H1 (cell line): ENCODE measurements around the gene BECN2. TPM values are rescaled to one million over a fixed set of nuclear protein-coding genes. Genes with fewer than 3 reads are reported as not detected.

Source experiments
- CTCF ChIA-PET: fragments of 300-600 bp; sonication (Branson Sonifier 250); formaldehyde crosslinking; loops from one replicate; lab custom pipeline; 2021; ENCODE audit not compliant: partially characterized antibody; lab: Charles Lee
- POLR2A ChIA-PET: fragments of 300-600 bp; sonication (Branson Sonifier 250); formaldehyde crosslinking; loops from one replicate; lab custom pipeline; 2021; ENCODE audit warnings: inconsistent platforms; ENCODE audit not compliant: partially characterized antibody; lab: Charles Lee
- DNase-seq, 2 experiments: peaks; one replicate each; pipeline versions ENCODE4 v3.0.0 to v3.0.0-alpha.2; 2010 to 2022; ENCODE audit warnings: low spot score in 2 of 2, low read depth in 1 of 2, mixed read lengths in 1 of 2
- FAIRE-seq: peaks from 2 replicates; lab custom pipeline; 2011; peaks lifted over from hg19 to GRCh38; lab: Jason Lieb, UNC
- H2AFZ ChIP-seq: 2 replicates; pipeline ENCODE4 v1.8.1; 2012; ENCODE audit warnings: low read length, inconsistent platforms
- H2AK5ac ChIP-seq: 2 replicates; pipeline ENCODE4 v1.6.1; 2013; ENCODE audit warnings: low read depth, low read length
- H2BK120ac ChIP-seq: replicated peaks from 2 replicates; pipeline ENCODE3; 2013; ENCODE audit warnings: low read depth, low read length, inconsistent platforms
- H2BK12ac ChIP-seq: 2 replicates; pipeline ENCODE4 v1.6.1; 2013; ENCODE audit warnings: low read depth, low read length
- H2BK15ac ChIP-seq: 2 replicates; pipeline ENCODE4 v1.6.1; 2013; ENCODE audit warnings: low read length
- H2BK20ac ChIP-seq: 2 replicates; pipeline ENCODE4 v1.6.1; 2013; ENCODE audit warnings: low read length
- H2BK5ac ChIP-seq: 2 replicates; pipeline ENCODE4 v1.6.1; 2013; ENCODE audit warnings: low read depth, low read length
- H3K14ac ChIP-seq: 2 replicates; pipeline ENCODE4 v1.6.1; 2013; ENCODE audit warnings: inconsistent platforms; ENCODE audit not compliant: insufficient read length
- H3K18ac ChIP-seq: 2 replicates; pipeline ENCODE4 v1.6.1; 2013; ENCODE audit warnings: low read length; ENCODE audit errors: extremely low read depth
- H3K23ac ChIP-seq: 2 replicates; pipeline ENCODE4 v1.6.1; 2013; ENCODE audit warnings: inconsistent platforms; ENCODE audit not compliant: insufficient read length
- H3K23me2 ChIP-seq: 2 replicates; pipeline ENCODE4 v1.6.1; 2013; ENCODE audit warnings: low read depth, low read length
- H3K27ac ChIP-seq: 2 replicates; pipeline ENCODE4 v1.6.1; 2011; ENCODE audit warnings: low read depth, low read length, inconsistent platforms
- H3K27me3 ChIP-seq, 4 experiments: replicated peaks in 1 of 4; 1 replicate in 1 of 4; 2 replicates in 3 of 4; pipeline versions ENCODE4 v1.6.1 to v1.8.1; 2011 to 2013; ENCODE audit warnings: low read length in 3 of 4, mild to moderate bottlenecking in 3 of 4, inconsistent platforms in 2 of 4, mixed read lengths in 2 of 4, moderate library complexity in 1 of 4; ENCODE audit not compliant: control insufficient read depth in 3 of 4, insufficient read depth in 3 of 4; ENCODE audit errors: extremely low read depth in 1 of 4
- H3K36me3 ChIP-seq, 4 experiments: 2 replicates each; pipeline versions ENCODE4 v1.6.1 to v1.8.1; 2011 to 2013; ENCODE audit warnings: mild to moderate bottlenecking in 4 of 4, low read length in 3 of 4, moderate library complexity in 2 of 4, control low read depth in 1 of 4, inconsistent platforms in 1 of 4; ENCODE audit not compliant: insufficient read depth in 4 of 4, control insufficient read depth in 2 of 4
- H3K4ac ChIP-seq: replicated peaks from 2 replicates; pipeline ENCODE3; 2013; ENCODE audit warnings: low read length, low read depth, mixed read lengths, inconsistent platforms; ENCODE audit not compliant: insufficient read length
- H3K4me1 ChIP-seq, 4 experiments: replicated peaks in 1 of 4; 1 replicate in 1 of 4; 2 replicates in 3 of 4; pipeline versions ENCODE4 v1.6.1 to v1.8.1; 2011 to 2013; ENCODE audit warnings: low read length in 3 of 4, inconsistent platforms in 2 of 4, mixed read lengths in 1 of 4; ENCODE audit not compliant: insufficient read depth in 4 of 4, control insufficient read depth in 3 of 4
- H3K4me2 ChIP-seq, 2 experiments: 2 replicates each; pipeline versions ENCODE4 v1.6.1 to v1.8.1; 2011 to 2013; ENCODE audit warnings: low read depth in 2 of 2, low read length in 2 of 2, control low read depth in 1 of 2, inconsistent platforms in 1 of 2, mild to moderate bottlenecking in 1 of 2; ENCODE audit not compliant: insufficient read depth in 1 of 2
- H3K4me3 ChIP-seq, 4 experiments: fragments of 200-600, 300-600 bp in 1 of 4; sonication (generic), shearing (Covaris generic), sonication (Bioruptor Twin) in 1 of 4; 2 replicates each; pipeline versions ENCODE4 v1.5.1 to v1.8.1; 2011 to 2016; ENCODE audit warnings: low read length in 4 of 4, low read depth in 3 of 4, control low read depth in 2 of 4, inconsistent platforms in 2 of 4, mild to moderate bottlenecking in 2 of 4, mixed read lengths in 1 of 4, moderate library complexity in 1 of 4; ENCODE audit not compliant: insufficient read depth in 2 of 4; ENCODE audit errors: extremely low read depth in 1 of 4
- H3K56ac ChIP-seq: replicated peaks from 2 replicates; pipeline ENCODE3; 2013; ENCODE audit warnings: low read depth, mild to moderate bottlenecking, mixed read lengths, low read length, inconsistent platforms; ENCODE audit not compliant: insufficient read length
- H3K79me1 ChIP-seq: 2 replicates; pipeline ENCODE4 v1.6.1; 2013; ENCODE audit warnings: low read depth, low read length, control low read depth
- H3K79me2 ChIP-seq, 2 experiments: 2 replicates each; pipeline versions ENCODE4 v1.6.1 to v1.8.1; 2012 to 2013; ENCODE audit warnings: low read length in 2 of 2, mild to moderate bottlenecking in 2 of 2, inconsistent platforms in 1 of 2; ENCODE audit not compliant: insufficient read depth in 2 of 2, control insufficient read depth in 1 of 2
- H3K9ac ChIP-seq, 4 experiments: replicated peaks in 1 of 4; 1 replicate in 1 of 4; 2 replicates in 3 of 4; pipeline versions ENCODE4 v1.6.1 to v1.8.1; 2011 to 2013; ENCODE audit warnings: low read depth in 3 of 4, low read length in 3 of 4, control low read depth in 2 of 4, mild to moderate bottlenecking in 2 of 4, moderate library complexity in 2 of 4, inconsistent platforms in 1 of 4; ENCODE audit errors: extremely low read depth in 1 of 4
- H3K9me3 ChIP-seq, 2 experiments: 2 replicates each; pipeline versions ENCODE4 v1.6.1 to v1.8.1; 2012 to 2013; ENCODE audit warnings: mild to moderate bottlenecking in 2 of 2, moderate library complexity in 2 of 2, control low read depth in 1 of 2, inconsistent platforms in 1 of 2, low read depth in 1 of 2, low read length in 1 of 2, mixed read lengths in 1 of 2; ENCODE audit not compliant: insufficient read depth in 2 of 2
- H4K20me1 ChIP-seq, 2 experiments: replicated peaks in 1 of 2; 2 replicates each; pipeline versions ENCODE3 to v1.8.1; 2011 to 2013; ENCODE audit warnings: inconsistent platforms in 2 of 2, low read length in 2 of 2, mild to moderate bottlenecking in 1 of 2; ENCODE audit not compliant: insufficient read depth in 2 of 2, control insufficient read depth in 1 of 2
- H4K5ac ChIP-seq: 2 replicates; pipeline ENCODE4 v1.6.1; 2013; ENCODE audit warnings: low read length, low read depth, mixed read lengths, inconsistent platforms; ENCODE audit not compliant: insufficient read length
- H4K8ac ChIP-seq: 2 replicates; pipeline ENCODE4 v1.8.0; 2013; ENCODE audit warnings: mild to moderate bottlenecking, moderate library complexity, low read length, inconsistent platforms; ENCODE audit not compliant: insufficient read depth; ENCODE audit errors: extremely low read depth
- H4K91ac ChIP-seq: replicated peaks from 2 replicates; pipeline ENCODE3; 2013; ENCODE audit warnings: low read length, mixed read lengths, inconsistent platforms; ENCODE audit not compliant: insufficient read length
- CBX8 ChIP-seq: fragments of 300-800, 300-1000 bp; sonication (generic); IDR thresholded peaks from 2 replicates; pipeline ENCODE4 v1.7.1; 2016; ENCODE audit warnings: low read depth, low read length, borderline replicate concordance
- EP300 ChIP-seq, 2 experiments: IDR thresholded peaks; 1 replicate in 1 of 2; 2 replicates in 1 of 2; pipeline ENCODE4 v1.6.1; 2011 to 2012; ENCODE audit warnings: low read depth in 2 of 2, low read length in 2 of 2, mild to moderate bottlenecking in 2 of 2, borderline replicate concordance in 1 of 2, inconsistent platforms in 1 of 2, moderate library complexity in 1 of 2
- FOSL1 ChIP-seq: IDR thresholded peaks from 2 replicates; pipeline ENCODE4 v1.6.1; 2011; ENCODE audit warnings: mild to moderate bottlenecking, low read depth, low read length, moderate library complexity; ENCODE audit not compliant: insufficient read depth
- GTF2F1 ChIP-seq: IDR thresholded peaks from 2 replicates; pipeline ENCODE4 v1.6.1; 2012; ENCODE audit warnings: low read depth, low read length, improper control_type of control experiment, borderline replicate concordance
- KDM4A ChIP-seq: IDR thresholded peaks from one replicate; pipeline ENCODE4 v1.7.1; 2012; ENCODE audit warnings: low read depth, mild to moderate bottlenecking, moderate library complexity, low read length, inconsistent platforms; ENCODE audit not compliant: severe bottlenecking
- SIX5 ChIP-seq: IDR thresholded peaks from 2 replicates; pipeline ENCODE4 v1.6.1; 2011; ENCODE audit warnings: mild to moderate bottlenecking, low read depth, low read length
- SUZ12 ChIP-seq: fragments of 200-600 bp; sonication (generic); IDR thresholded peaks from 2 replicates; pipeline ENCODE4 v1.6.1; 2012; ENCODE audit warnings: mild to moderate bottlenecking, inconsistent platforms, low read length, moderate library complexity, mixed read lengths
- YY1 ChIP-seq: IDR thresholded peaks from 2 replicates; pipeline ENCODE4 v1.6.1; 2011; ENCODE audit warnings: low read depth, mild to moderate bottlenecking, low read length
- WGBS, 2 experiments: shearing (Covaris generic) in 1 of 2; methylation state at CpG; one replicate each; pipeline versions ENCODE4 v1.1.6 to v1.1.7; 2013 to 2015; ENCODE audit warnings: low lambda C conversion rate in 2 of 2, mixed read lengths in 2 of 2, inconsistent platforms in 1 of 2, low coverage in 1 of 2, missing lambda C conversion rate in 1 of 2; ENCODE audit not compliant: insufficient replicate concordance in 2 of 2, insufficient coverage in 1 of 2, insufficient read length in 1 of 2; ENCODE audit errors: extremely low coverage in 1 of 2, missing lambda C conversion rate in 1 of 2; 5-methylcytosine and 5-hydroxymethylcytosine counted together
- polyA plus RNA-seq, 7 experiments: library from polyadenylated mRNA; depleted of rRNA in 3 of 7; stranded (reverse) in 5 of 7; unstranded in 2 of 7; fragments of >200 nt in 5 of 7; fragments of 200-250 nt in 2 of 7; gene quantifications; 1 replicate in 5 of 7; 2 replicates in 1 of 7; 4 replicates in 1 of 7; pipeline versions ENCODE4 v1.2.1 to v1.2.3, GENCODE V29; 2011 to 2013; ENCODE audit warnings: missing spikeins in 2 of 7, mixed read lengths in 2 of 7
- total RNA-seq: library from RNA; stranded (reverse); fragmentation: NEBNext Ultra II Directional; extraction: Animal tissue kit (Norgen Biotek cat#: 25700); gene quantifications from 2 replicates; pipeline ENCODE4 v1.2.1, GENCODE V29; 2021
- TF ChIP-seq, protein P1 (sequence below): IDR thresholded peaks from 2 replicates; pipeline ENCODE4 v1.6.1; 2011; ENCODE audit warnings: low read length, improper control_type of control experiment

Gene BECN2
- total and polyA plus RNA-seq, 2 of the 8 experiments (the other 6 are each of a cell fraction or from before 2014, with no cell fraction given), result not detected

DNA sequence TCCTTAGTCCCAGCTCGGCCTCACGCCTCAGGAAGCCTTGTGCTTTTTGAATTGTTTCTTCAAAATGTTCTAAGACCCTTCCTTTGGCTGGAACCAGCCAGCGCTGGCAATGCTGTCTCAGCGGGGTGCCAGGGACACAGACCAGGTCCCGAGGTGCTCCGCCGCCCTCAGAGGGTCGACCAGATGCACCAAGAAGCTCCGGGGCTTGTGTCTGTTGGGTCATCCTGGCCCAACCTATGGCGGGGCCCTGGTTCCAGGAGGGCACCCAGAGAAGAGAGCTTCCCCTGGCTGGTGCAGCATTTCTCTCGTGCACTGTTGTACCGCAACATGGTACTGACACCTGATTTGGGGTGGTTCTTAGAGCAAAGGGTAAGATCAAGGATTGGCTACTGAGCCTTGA lies 40.1 kb upstream of the BECN2 start:
- no peak for FAIRE-seq
- no peak overlapping the region for H3K4me3 ChIP-seq
- no peak overlapping the region for H2BK15ac ChIP-seq
- ChIA-PET CTCF (interaction anchor here (0.8 to 1.7 kb wide), 3 partner anchors 67 to 518 kb away, joined by 3 to 5 read pairs (median 3); no protein-coding TSS in a partner anchor), POLR2A (no interaction called here)
- DNase-seq, result peak in 1 of 2 experiments; percentile 50
- no peak overlapping the region for H2BK20ac ChIP-seq
- H2AFZ ChIP-seq, result no peak overlapping the region
- H4K8ac ChIP-seq, result no peak overlapping the region; the same call in 1 of the 2 replicates
- no peak overlapping the region for H2BK120ac ChIP-seq
- no peak overlapping the region for H3K56ac ChIP-seq
- no peak overlapping the region for H2BK12ac ChIP-seq
- H3K27ac ChIP-seq, result no peak overlapping the region
- no peak overlapping the region for H3K9ac ChIP-seq
- 85% methylated on average over 12 of the region's 12 CpGs; no CpG with 5 or more reads in 1 of the 2 experiments for WGBS, 2 experiments
- H3K79me2 ChIP-seq, result no peaks in the 10 kb centered on the region
- no peaks in the 10 kb centered on the region for H3K79me1 ChIP-seq
- no peak overlapping the region for H2BK5ac ChIP-seq
- H3K18ac ChIP-seq, result no peak overlapping the region
- H3K23ac ChIP-seq, result no peak overlapping the region
- H4K91ac ChIP-seq, result no peak overlapping the region
- H3K9me3 ChIP-seq, result no peaks in the 10 kb centered on the region
- no peak overlapping the region for H2AK5ac ChIP-seq
- no peak overlapping the region for H3K14ac ChIP-seq
- H3K27me3 ChIP-seq, result no peaks in the 10 kb centered on the region
- no peaks in the 10 kb centered on the region for H3K36me3 ChIP-seq
- no peaks in the 10 kb centered on the region for H3K23me2 ChIP-seq
- H3K4me2 ChIP-seq, result no peak overlapping the region
- H4K5ac ChIP-seq, result no peak overlapping the region
- H3K4me1 ChIP-seq, result no peaks in the 10 kb centered on the region
- no peaks in the 10 kb centered on the region for H4K20me1 ChIP-seq
- TF ChIP-seq SUZ12 (no peak), GTF2F1 (no peak), YY1 (no peak), KDM4A (no peak), FOSL1 (no peak), CBX8 (no peak), SIX5 (no peak), EP300 (IDR thresholded peaks at IDR 0.05; ENCODE audit: borderline replicate concordance in 1 of 2, low read depth in 2 of 2, low read length in 2 of 2) (no peak)
- TF ChIP-seq, protein P1, sequence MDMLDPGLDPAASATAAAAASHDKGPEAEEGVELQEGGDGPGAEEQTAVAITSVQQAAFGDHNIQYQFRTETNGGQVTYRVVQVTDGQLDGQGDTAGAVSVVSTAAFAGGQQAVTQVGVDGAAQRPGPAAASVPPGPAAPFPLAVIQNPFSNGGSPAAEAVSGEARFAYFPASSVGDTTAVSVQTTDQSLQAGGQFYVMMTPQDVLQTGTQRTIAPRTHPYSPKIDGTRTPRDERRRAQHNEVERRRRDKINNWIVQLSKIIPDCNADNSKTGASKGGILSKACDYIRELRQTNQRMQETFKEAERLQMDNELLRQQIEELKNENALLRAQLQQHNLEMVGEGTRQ, result no peak
- H3K4ac ChIP-seq, result no peak overlapping the region
